Uterus (tissue), 4 donors: Measurements from ENCODE around the gene MED13L. TPM values are rescaled to one million over a fixed set of nuclear protein-coding genes. Genes with fewer than 3 reads are reported as not detected.
A peak's percentile ranks its signal among the peaks of the same experiment; 100 is the strongest.

Source experiments
- DNase-seq, 2 donors: peaks; one replicate each; pipeline ENCODE4 v3.0.0-alpha.2; 2019 to 2020
- H3K27ac ChIP-seq, 2 donors: fragments of 200-600 bp; sonication (generic); 1 replicate in 1 of 2; 2 replicates in 1 of 2; pipeline ENCODE4 v1.5.1; 2016 to 2018
- H3K27me3 ChIP-seq, 2 donors: fragments of 200-600 bp; sonication (generic); one replicate each; pipeline ENCODE4 v1.5.1; 2018 to 2019; ENCODE audit warnings: control low read depth in 1 of 2
- H3K36me3 ChIP-seq, 2 donors: fragments of 200-600 bp; sonication (generic); one replicate each; pipeline ENCODE4 v1.5.1; 2019; ENCODE audit warnings: control low read depth in 1 of 2
- H3K4me1 ChIP-seq, 2 donors: fragments of 200-600 bp; sonication (generic); one replicate each; pipeline ENCODE4 v1.5.1; 2018 to 2019; ENCODE audit warnings: control low read depth in 1 of 2
- H3K4me3 ChIP-seq, 2 donors: fragments of 200-600 bp; sonication (generic); 1 replicate in 1 of 2; 2 replicates in 1 of 2; pipeline ENCODE4 v1.5.1; 2018 to 2019; ENCODE audit warnings: mild to moderate bottlenecking in 1 of 2
- H3K9me3 ChIP-seq, 2 donors: fragments of 200-600 bp; sonication (generic); one replicate each; pipeline ENCODE4 v1.5.1; 2019; ENCODE audit warnings: control low read depth in 1 of 2
- POLR2A ChIP-seq, 2 donors: fragments of 450-650 bp; IDR thresholded peaks; one replicate each; pipeline ENCODE4 v1.6.1; 2016; ENCODE audit warnings: antibody characterized with exemption in 2 of 2, mild to moderate bottlenecking in 1 of 2, moderate library complexity in 1 of 2
- intact Hi-C: fragments of 100-400 bp; cut with DNase I; formaldehyde crosslinking; loops from one replicate; pipeline ENCODE4 v1.15.1; 2023; ENCODE audit warnings: low total_unique reads
- total RNA-seq, 4 donors: library from RNA; depleted of rRNA in 3 of 4; stranded (reverse); fragments of >200 nt in 3 of 4; gene quantifications; one replicate each; pipeline versions ENCODE4 v1.1.0 to v1.2.4, GENCODE V29; 2014 to 2023
- TF ChIP-seq, protein P1 (sequence below), 4 experiments: fragments of 200-600 bp in 2 of 4; fragments of 450-650 bp in 2 of 4; sonication (generic) in 2 of 4; IDR thresholded peaks; one replicate each; pipeline ENCODE4 v1.5.1; 2016 to 2019; ENCODE audit warnings: antibody characterized with exemption in 4 of 4, mild to moderate bottlenecking in 2 of 4, moderate library complexity in 1 of 4
- donor health status: DM: yes; HTN: yes; CAD: no.

The MED13L gene
- total RNA-seq, 4 donors from 2014 or later = 189 to 314 (median 254) TPM

- Histone ChIP-seq H3K27ac (no peak overlapping the region), H3K36me3 (no peaks in the 10 kb centered on the region), H3K4me3 (no peak overlapping the region), H3K27me3 (no peaks in the 10 kb centered on the region), H3K9me3 (no peaks in the 10 kb centered on the region), H3K4me1 (peaks cover 0 to 2% of the 10 kb centered on the region in 2 donors)
- intact Hi-C loops = no loop called here
- DNase-seq = no peak
- TF ChIP-seq, protein P1, sequence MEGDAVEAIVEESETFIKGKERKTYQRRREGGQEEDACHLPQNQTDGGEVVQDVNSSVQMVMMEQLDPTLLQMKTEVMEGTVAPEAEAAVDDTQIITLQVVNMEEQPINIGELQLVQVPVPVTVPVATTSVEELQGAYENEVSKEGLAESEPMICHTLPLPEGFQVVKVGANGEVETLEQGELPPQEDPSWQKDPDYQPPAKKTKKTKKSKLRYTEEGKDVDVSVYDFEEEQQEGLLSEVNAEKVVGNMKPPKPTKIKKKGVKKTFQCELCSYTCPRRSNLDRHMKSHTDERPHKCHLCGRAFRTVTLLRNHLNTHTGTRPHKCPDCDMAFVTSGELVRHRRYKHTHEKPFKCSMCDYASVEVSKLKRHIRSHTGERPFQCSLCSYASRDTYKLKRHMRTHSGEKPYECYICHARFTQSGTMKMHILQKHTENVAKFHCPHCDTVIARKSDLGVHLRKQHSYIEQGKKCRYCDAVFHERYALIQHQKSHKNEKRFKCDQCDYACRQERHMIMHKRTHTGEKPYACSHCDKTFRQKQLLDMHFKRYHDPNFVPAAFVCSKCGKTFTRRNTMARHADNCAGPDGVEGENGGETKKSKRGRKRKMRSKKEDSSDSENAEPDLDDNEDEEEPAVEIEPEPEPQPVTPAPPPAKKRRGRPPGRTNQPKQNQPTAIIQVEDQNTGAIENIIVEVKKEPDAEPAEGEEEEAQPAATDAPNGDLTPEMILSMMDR (IDR thresholded peaks at IDR 0.05) = peak; percentile 50 to 68 (median 61)
- TF ChIP-seq POLR2A (IDR thresholded peaks at IDR 0.05) = no peak
These were observed 262.0 kb downstream of the MED13L start for GRCh38 chr12:116015525-116015924.

DNA sequence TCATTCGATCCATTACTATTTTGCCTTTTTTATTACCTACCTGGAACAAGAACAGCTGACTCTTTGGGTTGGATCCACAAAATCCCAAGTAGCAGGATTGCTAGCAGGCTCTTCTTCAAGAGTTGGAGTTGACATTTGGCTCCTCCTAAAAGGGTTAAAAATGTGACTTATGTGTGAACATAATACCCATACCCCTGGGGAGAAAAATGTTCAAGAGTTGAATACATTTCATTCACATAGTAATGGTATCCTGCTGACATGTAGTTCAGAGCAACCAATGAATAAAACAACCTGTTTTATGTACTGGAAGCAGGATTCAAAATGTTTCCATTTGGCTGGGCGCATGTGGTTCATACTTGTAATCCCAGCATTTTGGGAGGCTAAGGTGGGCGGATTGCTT, 264.7 kb downstream of the MED13L start:
- H3K4me3 ChIP-seq = no peak overlapping the region
- no peaks in the 10 kb centered on the region for H3K27me3 ChIP-seq
- no peak for DNase-seq
- no peaks in the 10 kb centered on the region for H3K4me1 ChIP-seq
- H3K36me3 ChIP-seq = no peaks in the 10 kb centered on the region
- TF ChIP-seq POLR2A (IDR thresholded peaks at IDR 0.05) = no peak
- TF ChIP-seq, protein P1 (IDR thresholded peaks at IDR 0.05) = no peak
- no peaks in the 10 kb centered on the region for H3K9me3 ChIP-seq
- intact Hi-C loops = no loop called here
- H3K27ac ChIP-seq = no peak overlapping the region

- Histone ChIP-seq H3K36me3 (no peaks in the 10 kb centered on the region), H3K27ac (no peak overlapping the region), H3K4me3 (no peak overlapping the region), H3K27me3 (no peaks in the 10 kb centered on the region), H3K9me3 (no peaks in the 10 kb centered on the region), H3K4me1 (no peaks in the 10 kb centered on the region)
- no peak for TF ChIP-seq POLR2A (IDR thresholded peaks at IDR 0.05)
- TF ChIP-seq, protein P1 (IDR thresholded peaks at IDR 0.05) = no peak
- intact Hi-C loops = no loop called here
- no peak for DNase-seq
These were observed 266.3 kb downstream of the MED13L start for GRCh38 chr12:116011217-116011616.

DNA sequence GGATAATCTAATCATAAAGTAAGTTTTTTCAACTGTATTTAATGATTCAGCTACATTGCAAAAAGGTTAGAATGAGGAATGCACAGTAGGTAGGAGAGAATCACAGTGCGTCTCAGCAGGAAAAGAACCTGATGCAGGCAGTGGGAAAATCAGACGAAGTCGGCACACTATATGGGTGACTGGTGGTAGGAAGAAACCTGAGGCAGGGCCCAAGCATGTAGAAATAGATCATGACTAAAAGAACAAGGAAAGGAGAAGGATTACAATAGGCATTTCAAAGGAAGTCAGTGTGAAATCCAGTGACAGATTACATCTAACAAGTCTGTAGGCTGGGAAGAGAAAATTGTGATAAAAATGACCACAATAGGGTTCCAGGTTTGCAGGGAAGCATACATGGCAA, 267.0 kb downstream of the MED13L start:
- no peak for TF ChIP-seq POLR2A (IDR thresholded peaks at IDR 0.05)
- TF ChIP-seq, protein P1 (IDR thresholded peaks at IDR 0.05) = no peak
- Histone ChIP-seq H3K9me3 (no peaks in the 10 kb centered on the region), H3K36me3 (no peaks in the 10 kb centered on the region), H3K27ac (no peak overlapping the region), H3K4me3 (no peak overlapping the region), H3K27me3 (no peaks in the 10 kb centered on the region), H3K4me1 (no peaks in the 10 kb centered on the region)
- no peak for DNase-seq
- intact Hi-C loops = no loop called here

DNA sequence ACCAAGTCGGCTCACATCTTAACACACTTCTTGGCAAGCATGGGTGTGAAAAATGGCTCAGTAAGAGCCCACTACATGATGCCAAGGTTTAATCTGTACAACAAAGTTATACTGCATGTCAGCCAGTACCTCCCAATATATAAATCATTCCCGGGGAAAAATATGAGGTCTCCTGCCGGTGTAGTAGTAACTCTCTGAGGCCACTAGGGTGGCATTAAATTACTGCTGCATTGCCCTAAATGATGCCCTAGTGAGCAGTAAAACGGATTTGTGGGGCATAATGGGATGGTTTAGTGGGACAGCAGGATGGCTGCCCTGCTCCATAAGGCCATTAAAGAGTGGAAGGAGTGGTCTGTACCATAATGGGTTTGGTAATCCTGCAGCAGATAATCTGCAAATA, 267.7 kb downstream of the MED13L start:
- H3K27ac ChIP-seq = no peak overlapping the region
- H3K27me3 ChIP-seq = no peaks in the 10 kb centered on the region
- H3K4me1 ChIP-seq = no peaks in the 10 kb centered on the region
- H3K4me3 ChIP-seq = no peak overlapping the region
- TF ChIP-seq, protein P1 (IDR thresholded peaks at IDR 0.05) = no peak
- no peak for TF ChIP-seq POLR2A (IDR thresholded peaks at IDR 0.05)
- no peak for DNase-seq
- H3K36me3 ChIP-seq = no peaks in the 10 kb centered on the region
- no peaks in the 10 kb centered on the region for H3K9me3 ChIP-seq
- intact Hi-C loops = loop anchor here (10.0 kb wide), 1 partner anchor 585 kb away; no protein-coding TSS in a partner anchor
